GM21360 (cell line): ENCODE measurements around the gene CBLN3.

ENCODE experiments used
- ATAC-seq: cut with Tn5 transposase; IDR thresholded peaks from one replicate; pipeline ENCODE4 v1.9.1; 2021; ENCODE audit warnings: mild to moderate bottlenecking, moderate library complexity; ENCODE audit not compliant: unreplicated experiment

The CBLN3 gene

DNA sequence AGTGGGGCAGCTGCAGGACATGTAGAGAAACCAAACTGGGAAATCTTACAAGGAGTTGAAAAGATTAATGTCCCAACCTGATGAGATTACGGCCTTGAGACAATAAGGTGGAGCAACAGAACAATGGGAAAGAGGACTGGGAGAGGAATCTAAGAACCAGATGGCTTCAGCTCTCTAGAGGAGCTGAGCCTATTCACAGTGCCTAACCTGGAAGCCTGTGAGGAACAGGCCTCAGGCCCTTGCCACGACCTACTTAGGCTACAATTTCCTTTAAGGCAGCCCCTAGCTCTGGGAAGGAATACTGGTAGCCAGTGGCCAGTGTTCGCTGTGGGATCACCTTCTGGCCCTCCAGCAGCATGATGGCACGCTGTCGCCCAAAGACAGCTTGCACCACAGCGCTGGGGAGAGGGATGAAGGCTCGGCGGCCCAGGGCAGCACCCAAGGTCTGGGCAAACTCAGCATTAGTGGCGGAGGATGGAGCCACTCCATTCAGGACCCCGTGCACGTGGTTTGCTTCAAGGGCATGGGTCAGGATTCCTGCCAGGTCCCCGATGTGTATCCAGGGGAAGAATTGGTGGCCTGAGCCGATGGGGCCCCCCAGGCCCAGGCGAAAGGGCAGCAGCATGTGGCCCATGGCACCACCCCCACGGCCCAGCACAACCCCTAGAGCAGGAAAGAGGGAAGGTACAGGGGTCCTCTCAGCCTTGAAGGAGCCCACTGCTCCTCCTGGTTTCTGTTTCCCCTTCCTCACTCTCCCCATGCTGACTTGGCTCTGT, 10.6 kb upstream of the CBLN3 start:
- no peak for ATAC-seq

DNA sequence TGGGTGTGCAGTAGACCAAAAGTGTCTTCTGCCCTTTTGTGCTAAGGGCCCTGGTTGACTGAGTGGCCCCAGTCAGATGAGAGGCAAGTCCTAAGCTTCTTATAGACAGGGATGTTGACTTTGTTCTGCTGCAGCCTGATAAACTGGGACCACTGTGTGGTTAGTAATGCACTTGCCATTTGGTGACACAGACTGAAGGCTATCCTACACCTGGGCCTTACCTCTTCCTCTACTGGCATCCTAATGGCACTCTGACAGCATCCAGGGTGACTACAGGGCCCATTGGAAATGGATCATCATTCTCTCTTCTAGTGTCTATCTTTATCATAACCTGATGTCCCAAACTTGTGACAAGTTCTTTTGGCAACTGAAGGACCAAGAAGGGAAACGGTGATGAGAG, 9.8 kb upstream of the CBLN3 start:
- ATAC-seq: no peak

DNA sequence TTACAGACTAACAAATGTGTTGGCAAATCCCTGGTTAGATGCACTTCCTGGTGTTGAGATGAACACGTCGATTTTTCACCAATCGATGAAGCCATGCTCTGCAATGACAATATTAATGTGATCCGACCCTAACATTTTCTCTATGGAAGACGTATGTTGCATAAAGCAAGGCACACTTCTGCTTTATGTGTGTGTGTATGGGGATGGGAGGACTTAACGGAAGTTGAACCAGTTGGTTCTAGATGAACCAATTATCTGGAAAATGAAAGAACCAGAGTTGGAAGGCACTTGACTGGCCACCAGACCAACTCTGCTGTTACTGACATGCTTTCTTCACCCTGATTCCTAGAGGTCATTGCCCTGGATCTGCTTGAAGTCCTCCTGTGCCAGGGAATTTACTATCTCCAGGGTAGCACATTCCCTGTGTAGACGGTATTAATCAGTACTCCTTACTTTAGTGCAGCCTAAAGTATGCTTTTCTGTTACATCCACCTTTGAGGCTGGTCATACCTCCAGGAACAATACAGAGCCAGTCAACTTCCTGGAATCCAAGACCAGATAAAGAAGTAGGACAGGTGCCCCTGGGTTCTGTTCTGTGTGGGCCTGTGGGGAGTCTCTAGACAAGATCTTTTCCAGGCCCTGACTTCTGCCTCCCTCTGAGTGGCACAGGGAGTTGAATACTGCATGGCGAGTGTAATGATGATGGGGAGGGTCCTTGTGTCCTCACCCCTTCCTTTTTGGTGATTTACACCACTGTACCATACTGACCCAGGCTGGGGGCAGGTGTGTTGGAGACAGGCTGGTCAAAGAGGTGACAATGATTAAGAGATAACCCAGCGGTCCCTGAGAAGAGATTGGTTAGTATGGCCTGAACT, 9.0 kb upstream of the CBLN3 start:
- ATAC-seq: no peak

DNA sequence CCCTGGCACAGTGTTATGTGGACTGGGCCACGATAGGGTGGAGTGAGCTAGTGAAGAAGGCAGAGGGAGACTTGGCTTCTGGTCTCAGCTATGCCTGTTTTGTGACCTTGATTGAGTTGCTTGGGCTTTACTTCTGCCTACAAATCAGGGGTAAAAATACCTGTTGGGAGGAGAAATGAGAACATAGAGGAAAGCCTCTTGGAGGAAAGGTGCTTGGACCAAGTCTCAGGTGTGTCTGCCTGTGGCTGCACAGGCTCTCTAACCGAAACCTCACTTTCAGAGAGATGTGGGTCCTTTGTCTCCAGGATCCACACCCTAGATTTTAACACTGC, 8.2 kb upstream of the CBLN3 start:
- no peak for ATAC-seq

DNA sequence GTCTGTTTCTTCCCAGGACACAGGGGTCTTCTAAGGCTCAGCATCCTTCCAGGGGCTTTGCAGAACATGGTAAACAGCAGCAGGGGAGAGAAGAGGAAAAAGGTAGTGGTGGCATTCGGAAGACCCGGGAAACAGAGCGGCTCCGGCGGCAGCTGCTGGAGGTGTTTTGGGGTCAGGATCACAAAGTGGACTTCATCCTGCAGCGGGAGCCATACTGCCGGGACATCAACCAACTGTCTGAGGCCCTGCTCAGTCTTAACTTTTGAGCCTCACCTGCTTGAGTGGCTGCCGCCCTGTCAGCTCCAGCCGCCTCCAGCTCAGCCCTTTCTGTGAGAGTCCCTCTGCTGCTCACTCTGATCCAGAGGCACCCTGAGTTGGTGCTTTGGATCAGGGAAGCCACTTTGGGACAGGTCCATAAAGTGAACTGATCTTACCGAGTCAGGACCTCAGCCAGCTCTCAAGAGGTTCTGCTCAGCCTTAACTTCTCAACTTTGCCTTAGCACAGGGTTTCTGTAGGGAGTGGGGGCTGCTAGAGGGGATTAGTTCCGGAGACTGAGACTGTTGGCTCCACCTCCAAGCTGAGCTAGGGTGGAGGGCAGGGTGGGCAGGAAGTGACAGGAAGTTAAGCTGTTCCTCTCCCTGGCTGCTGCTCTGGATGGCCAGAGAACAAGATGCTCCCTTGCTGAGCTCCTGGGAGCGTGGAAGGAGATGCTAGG, 7.7 kb upstream of the CBLN3 start:
- no peak for ATAC-seq

DNA sequence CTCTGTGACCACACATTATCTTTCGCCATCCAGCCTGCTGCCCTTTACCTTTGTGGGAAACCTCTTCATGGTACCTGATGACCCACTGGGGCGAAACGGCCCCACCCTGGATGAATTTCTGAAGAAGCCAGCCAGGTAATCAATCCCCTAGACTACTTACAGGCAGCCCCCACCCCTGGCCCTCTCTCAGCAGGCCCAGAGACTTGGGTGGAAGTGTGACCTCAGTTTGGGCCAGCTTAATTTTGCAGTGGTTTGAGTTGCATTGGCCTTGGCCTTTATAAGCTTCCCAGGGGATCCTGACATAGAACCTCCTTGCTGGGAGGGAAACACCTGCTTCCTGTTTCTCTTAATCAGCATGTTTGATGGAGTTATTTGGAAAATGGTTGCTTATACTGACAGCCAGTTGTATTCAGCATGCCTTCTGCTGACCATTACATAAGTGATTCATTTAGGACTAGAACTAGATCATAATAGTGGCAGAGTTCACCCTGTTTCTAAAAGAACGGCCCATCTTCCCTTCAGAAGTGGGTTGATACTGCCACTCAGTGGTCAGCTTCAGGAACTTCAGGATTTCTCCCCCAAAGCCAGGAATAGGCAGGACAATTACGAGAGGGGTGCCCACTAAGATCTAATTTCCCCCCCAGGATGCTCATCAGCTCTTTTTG, 7.0 kb upstream of the CBLN3 start:
- no peak for ATAC-seq

DNA sequence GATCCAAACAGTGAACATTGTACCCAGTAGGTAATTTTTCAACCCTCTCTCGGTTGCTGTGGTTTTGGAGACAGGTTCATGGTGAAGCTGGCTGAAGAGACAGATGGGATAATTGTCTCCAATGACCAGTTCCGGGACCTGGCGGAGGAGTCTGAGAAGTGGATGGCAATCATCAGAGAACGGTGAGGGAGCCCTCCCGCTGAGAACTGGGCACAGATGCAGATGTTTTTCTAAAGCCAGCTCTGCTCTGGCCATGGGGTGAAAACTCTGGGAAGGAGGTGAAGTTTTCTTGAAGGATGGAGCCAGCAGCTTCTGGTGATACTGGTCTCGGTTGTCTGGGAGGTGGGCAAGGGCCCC, 6.5 kb upstream of the CBLN3 start:
- no peak for ATAC-seq

DNA sequence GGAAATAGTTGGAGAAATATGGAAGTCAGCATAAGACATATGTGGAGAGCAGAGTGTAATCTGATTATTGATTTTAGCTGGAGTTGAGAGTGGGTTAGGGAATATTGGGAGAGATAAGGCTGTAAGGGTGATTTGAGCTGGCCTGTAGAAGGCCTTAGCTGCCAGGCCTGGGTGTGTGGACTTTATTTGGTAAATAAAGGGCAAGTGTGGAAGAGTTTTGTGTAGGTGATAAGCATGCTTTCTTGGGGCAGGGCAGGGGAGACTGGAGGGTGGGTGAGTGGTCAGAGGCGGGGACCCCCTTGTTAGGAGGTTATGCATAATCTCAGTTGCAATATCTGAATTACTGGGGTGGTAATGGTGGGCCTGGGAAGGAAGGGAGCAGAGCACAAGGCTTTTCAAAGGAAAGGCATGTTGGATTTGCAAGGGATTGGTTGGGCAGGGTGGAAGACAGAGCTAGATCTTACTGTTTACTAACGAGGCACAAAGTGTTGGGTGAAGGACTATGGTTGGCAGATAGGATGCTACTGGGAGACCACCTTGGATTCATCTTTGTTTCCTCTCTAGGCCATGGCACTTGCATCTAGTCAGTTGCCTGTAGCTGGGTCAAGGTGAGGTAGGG, 5.8 kb upstream of the CBLN3 start:
- no peak for ATAC-seq

DNA sequence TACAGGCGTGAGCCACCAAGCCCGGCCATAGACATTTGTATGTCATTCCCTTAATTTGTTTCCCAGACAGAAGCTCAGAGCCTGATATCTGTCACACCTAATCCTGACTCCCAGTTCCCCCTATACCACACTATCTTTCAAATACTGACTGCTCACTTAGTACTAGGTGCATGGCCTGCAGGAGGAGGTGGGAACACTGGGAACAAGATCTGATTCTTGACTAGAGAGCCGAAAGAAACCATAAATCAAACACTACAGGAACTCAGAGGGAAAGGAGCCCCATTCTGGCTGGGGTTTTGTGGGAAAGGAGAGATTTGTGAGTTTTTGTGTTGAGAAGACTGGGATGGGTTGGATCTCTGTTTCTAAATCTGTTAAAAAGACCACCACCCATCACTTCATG, 5.2 kb upstream of the CBLN3 start:
- ATAC-seq: no peak

DNA sequence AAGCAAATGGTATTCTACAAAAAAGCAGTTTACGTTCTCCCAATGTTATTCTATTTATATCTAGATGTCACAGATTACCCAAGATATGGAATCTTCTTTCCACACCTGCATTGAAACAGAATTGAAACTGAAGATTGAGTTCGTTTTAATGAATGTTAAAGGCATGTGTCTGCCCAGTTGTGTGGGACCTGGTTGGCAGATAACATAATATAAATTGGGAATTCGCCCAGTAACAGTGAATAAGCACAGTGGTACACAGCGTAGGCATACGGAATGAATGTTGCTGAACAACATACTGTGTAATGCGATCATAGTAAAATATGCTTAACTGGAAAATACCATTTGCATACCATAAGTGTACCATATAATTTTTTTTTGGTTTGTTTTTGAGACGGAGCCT, 4.6 kb upstream of the CBLN3 start:
- no peak for ATAC-seq

DNA sequence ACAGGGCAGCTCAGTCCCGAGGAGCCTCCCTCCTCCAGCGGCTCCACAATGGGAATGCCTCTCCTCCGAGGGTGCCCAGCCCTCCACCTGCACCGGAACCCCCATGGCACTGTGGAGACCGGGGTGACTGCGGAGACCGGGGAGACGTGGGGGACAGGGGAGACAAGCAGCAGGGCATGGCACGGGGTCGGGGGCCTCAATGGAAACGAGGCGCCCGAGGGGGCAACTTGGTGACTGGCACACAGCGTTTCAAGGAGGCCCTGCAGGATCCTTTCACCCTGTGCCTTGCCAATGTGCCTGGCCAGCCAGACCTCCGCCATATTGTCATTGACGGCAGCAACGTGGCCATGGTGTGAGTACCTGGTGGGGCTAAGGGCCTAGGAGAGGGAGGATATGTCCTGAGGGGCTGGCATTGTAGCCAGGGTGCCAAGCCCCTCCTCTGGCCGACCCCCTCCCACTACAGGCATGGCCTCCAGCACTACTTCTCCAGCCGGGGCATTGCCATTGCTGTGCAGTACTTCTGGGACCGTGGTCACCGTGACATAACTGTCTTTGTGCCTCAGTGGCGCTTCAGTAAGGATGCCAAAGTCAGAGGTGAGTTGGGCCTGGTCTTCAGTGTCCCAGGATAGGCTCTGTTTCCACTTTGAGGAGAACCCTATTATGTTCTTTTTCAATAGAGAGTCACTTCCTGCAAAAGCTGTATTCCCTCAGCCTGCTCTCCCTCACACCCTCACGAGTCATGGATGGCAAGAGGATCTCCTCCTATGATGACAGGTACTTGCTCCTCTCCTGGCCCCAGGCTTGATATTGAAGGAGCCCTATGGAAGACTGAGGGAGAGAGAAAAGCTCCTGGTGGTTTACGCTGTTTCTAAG, 3.0 kb upstream of the CBLN3 start:
- ATAC-seq: no peak

DNA sequence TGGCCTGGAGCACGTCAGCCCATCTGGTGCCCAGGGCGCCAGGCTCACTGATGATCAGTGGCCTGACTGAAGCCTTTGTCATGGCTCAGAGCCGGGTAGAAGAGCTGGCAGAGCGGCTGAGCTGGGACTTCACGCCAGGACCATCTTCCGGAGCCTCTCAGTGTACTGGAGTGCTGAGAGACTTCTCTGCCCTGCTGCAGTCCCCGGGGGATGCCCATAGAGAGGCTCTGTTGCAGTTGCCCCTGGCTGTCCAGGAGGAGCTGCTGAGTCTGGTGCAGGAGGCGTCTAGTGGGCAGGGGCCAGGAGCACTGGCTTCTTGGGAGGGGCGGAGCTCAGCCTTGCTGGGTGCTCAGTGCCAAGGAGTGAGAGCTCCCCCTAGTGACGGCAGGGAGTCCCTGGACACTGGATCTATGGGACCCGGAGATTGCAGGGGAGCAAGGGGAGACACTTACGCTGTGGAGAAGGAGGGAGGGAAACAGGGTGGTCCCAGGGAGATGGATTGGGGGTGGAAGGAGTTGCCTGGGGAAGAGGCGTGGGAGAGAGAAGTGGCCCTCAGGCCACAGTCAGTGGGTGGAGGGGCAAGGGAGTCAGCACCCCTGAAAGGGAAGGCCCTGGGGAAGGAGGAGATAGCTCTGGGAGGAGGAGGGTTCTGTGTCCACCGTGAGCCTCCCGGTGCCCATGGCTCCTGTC, 2.2 kb upstream of the CBLN3 start:
- peak; percentile 45 for ATAC-seq

DNA sequence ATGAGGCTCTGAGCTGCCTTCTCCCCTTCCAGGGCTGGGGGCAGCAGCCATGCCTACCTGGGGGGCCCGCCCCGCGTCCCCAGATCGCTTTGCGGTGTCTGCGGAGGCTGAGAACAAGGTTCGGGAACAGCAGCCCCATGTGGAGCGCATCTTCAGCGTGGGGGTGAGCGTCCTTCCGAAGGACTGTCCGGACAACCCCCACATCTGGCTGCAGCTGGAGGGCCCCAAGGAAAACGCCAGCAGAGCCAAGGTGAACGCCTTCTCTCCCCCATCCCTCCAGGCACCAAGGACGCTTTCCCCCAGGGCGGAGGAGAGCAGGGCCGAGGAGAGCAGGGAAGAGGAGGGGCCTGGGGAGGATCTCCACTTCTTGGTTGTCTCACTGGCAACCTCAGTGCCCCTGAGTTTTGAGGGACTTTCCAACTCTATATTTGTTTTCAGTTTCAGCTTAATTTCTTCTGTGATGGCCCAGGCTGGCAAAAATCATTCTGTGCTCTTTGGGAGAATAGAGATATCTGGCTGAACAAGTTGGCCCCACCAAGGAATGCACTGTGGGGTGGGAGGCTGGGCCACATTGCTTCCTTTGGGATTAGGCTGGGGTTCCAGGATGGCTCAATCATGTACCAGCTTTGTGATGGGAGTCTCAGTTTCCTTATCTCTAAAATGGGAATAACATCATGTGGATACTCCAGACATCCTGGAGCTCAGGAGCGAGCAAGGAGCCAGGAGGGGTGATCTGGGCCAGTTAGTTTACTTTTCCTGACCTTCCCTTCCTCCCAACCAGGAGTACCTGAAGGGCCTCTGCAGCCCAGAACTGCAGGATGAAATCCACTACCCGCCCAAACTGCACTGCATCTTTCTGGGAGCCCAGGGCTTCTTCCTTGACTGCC, 1.5 kb upstream of the CBLN3 start:
- peak; percentile 37 for ATAC-seq

DNA sequence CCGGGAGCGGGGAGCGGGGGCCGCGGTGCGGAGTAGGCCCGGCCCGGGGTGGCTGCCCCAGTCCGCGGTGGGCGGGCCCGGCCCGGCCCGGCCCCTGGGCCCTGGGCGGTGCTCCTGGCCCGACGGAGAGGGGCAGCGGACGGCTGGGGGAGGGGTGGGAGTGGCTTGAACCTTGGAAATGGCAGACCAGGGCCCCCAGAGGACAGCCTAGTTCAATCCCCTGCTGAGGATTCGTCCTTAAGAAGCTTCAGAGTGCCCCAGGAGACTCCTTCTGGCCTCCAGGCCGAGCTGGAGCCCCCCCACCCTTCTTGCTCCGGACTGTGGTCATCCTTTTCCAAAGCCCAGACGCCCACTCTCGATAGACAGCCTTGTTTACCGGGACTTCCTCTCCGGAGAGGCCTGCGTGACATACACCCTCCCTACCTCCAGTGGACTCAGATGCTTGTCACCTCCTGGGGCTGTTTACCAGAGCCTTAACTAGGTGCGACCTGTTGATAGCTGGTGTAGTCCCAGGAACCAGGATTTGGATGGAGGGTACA, 744 bp upstream of the CBLN3 start:
- ATAC-seq: peak; percentile 37

DNA sequence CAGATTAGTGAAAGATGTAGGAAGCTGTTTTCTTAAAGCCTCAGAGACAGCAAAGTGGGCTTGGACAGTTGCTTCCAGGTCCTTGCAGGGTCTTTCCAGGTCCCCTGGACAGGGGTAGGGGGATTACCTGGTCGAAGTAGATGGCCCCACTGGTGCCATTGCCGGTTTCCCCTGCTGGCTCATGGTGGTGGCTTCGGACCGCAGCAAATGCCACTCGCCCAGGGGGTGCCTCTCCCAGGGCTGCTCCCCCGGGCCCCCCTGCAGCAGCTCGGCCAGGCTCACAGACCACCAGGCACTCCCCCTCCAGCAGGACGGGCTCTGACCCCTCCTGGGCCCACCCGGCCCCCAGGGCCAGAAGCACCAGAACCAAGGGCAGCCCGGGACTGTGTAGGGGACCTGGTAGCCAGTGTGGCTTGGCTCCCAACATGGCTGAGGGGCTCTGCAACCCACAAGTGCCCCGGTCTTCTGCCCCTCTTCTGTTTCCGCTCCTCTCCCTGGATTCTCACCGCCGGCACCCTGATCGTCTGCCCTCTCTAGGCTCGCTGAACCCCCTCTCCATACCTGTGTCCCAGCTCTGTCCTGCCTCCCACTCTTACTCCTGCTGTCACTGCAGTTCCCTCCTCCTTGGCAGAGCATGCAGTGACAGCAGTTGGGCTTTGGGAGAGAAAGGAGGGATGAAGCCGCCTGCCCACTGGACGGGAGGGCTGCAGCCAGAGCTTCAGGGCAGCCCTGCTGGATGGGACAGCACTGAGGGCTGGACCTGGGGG, 657 bp downstream of the CBLN3 start:
- ATAC-seq: no peak

DNA sequence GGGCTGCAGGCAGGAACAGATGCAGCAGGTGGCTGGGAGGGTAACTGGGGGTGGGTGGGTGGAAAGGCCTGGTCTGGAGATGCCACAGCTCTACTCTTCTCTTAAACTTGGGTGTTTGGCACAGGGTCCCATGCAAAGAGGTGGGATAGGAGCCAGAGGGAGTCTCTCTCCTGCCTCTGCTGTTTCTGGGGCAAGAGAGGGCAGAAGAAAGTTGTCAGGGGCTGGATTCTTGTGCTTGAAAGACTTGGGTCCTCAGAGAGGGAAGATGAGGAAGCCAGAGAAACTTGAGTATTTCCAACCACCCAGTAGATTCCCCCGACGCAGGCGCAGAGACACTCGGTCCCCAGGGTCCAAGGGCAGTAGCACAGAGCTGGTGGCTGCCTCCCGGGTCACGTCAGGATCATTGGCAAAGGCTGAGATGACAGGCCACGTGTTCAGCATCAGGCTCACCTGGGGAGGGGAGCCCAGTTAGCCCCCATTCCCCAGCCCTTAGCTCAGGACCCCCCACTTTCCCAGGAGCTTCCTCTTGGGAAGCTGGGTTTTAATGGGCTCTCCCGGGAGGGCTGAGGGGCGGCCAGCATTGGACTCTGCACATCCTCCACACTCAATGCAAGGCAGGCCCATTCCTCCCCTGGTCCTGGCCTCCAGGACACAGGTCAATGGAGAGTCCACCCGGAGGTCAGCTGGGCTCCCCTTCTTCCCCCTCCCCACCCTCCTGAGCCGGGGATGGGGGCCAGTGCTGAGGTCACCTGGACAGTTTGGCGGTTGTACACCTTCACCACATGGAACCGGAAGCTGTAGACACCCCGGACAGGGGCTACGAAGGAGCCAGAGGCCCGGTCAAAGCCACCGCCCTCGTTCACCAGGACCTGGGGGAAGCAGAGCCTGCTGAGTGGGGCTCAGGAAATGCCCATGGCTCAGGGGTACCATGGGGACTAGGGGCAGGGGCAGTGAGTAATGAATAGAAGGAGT, 1.6 kb downstream of the CBLN3 start:
- no peak for ATAC-seq
